ENCODE results near the gene SRRM1. TPM values are rescaled to one million over a fixed set of nuclear protein-coding genes. Genes with fewer than 3 reads are reported as not detected.

SRRM1 gene
- total RNA-seq, 1 experiment from 2014 or later = 124 TPM

DNA sequence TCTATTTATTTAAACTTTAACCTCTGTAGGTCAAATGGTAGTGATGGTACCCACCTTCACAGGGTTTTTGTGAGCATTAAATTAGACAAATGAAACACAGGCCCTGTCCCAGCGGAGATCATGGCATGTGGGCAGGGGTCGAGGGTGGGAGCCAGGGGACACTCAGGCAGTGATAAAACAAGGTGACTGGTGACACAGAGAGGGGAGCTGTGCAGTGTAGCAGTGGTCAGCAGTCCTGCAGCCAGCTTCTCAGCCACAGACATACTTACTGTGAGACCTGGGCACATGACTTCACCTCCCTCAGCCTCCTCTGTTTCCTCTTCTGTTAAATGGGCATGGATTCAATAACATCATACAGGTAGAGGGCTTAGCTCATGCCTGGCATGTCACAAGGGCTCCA, 44.9 kb downstream of the SRRM1 start:
- H3K27ac ChIP-seq = no peak overlapping the region
- H3K4me2 ChIP-seq = no peak overlapping the region
- H3K4me1 ChIP-seq (replicated peaks; ENCODE audit: insufficient read depth) = peaks cover 10% of the 10 kb centered on the region
- no peaks in the 10 kb centered on the region for H3K27me3 ChIP-seq (ENCODE audit: insufficient read depth, low read depth)
- BruUV-seq (replicated peaks) = no TSS peak
- no peak for DNase-seq
- H4K20me1 ChIP-seq (ENCODE audit: insufficient read depth) = no peaks in the 10 kb centered on the region
- peaks cover 10% of the 10 kb centered on the region for H3F3A ChIP-seq (ENCODE audit: insufficient read depth, low read depth)
- H3K9me3 ChIP-seq (ENCODE audit: insufficient read depth, low read depth) = no peaks in the 10 kb centered on the region
- H3K9me2 ChIP-seq (ENCODE audit: insufficient read depth) = no peaks in the 10 kb centered on the region
- intact Hi-C loops (cut with micrococcal nuclease; ENCODE audit: unreplicated experiment) = loop anchor here (1.0 to 2.0 kb wide), 3 partner anchors 37 to 143 kb away; partner anchors contain the start of gene CLIC4
- ChIA-PET POLR2A (ENCODE audit: unreplicated experiment) (interaction anchor here (0.6 to 1.2 kb wide), 4 partner anchors 23 to 143 kb away, joined by 3 to 8 read pairs (median 6); no protein-coding TSS in a partner anchor), CTCF (interaction anchor here (0.5 to 1.9 kb wide), 8 partner anchors 15 to 404 kb away, joined by 3 to 18 read pairs (median 8); partner anchors contain the start of gene CLIC4)
- H2AFZ ChIP-seq = no peak overlapping the region
- no peaks in the 10 kb centered on the region for H3K79me2 ChIP-seq (ENCODE audit: low read depth)
- H3K4me3 ChIP-seq = no peak overlapping the region
- TF ChIP-seq, protein P1, sequence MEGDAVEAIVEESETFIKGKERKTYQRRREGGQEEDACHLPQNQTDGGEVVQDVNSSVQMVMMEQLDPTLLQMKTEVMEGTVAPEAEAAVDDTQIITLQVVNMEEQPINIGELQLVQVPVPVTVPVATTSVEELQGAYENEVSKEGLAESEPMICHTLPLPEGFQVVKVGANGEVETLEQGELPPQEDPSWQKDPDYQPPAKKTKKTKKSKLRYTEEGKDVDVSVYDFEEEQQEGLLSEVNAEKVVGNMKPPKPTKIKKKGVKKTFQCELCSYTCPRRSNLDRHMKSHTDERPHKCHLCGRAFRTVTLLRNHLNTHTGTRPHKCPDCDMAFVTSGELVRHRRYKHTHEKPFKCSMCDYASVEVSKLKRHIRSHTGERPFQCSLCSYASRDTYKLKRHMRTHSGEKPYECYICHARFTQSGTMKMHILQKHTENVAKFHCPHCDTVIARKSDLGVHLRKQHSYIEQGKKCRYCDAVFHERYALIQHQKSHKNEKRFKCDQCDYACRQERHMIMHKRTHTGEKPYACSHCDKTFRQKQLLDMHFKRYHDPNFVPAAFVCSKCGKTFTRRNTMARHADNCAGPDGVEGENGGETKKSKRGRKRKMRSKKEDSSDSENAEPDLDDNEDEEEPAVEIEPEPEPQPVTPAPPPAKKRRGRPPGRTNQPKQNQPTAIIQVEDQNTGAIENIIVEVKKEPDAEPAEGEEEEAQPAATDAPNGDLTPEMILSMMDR (conservative IDR thresholded peaks at IDR 0.05) = no peak
- no peak for TF ChIP-seq EZH2 (IDR thresholded peaks at IDR 0.05; ENCODE audit: low read depth)
- no peaks in the 10 kb centered on the region for H3K36me3 ChIP-seq (ENCODE audit: low read depth)

- Histone ChIP-seq H3K9me2 (ENCODE audit: insufficient read depth) (no peaks in the 10 kb centered on the region), H2AFZ (no peak overlapping the region), H3K9me3 (ENCODE audit: insufficient read depth, low read depth) (no peaks in the 10 kb centered on the region), H3K4me3 (no peak overlapping the region), H3K36me3 (ENCODE audit: low read depth) (no peaks in the 10 kb centered on the region), H4K20me1 (ENCODE audit: insufficient read depth) (no peaks in the 10 kb centered on the region), H3K79me2 (ENCODE audit: low read depth) (no peaks in the 10 kb centered on the region), H3F3A (ENCODE audit: insufficient read depth, low read depth) (peaks cover 6% of the 10 kb centered on the region), H3K4me2 (0 out of 2 replicates have a peak overlapping the region, but pooled peaks have one; percentile 18), H3K27me3 (ENCODE audit: insufficient read depth, low read depth) (no peaks in the 10 kb centered on the region), H3K27ac (no peak overlapping the region), H3K4me1 (replicated peaks; ENCODE audit: insufficient read depth) (peaks cover 6% of the 10 kb centered on the region; the same call in 1 of the 2 replicates)
- TF ChIP-seq, protein P1 (conservative IDR thresholded peaks at IDR 0.05) = peak; percentile 74
- no peak for TF ChIP-seq EZH2 (IDR thresholded peaks at IDR 0.05; ENCODE audit: low read depth)
- ChIA-PET POLR2A (ENCODE audit: unreplicated experiment) (interaction anchor here (0.6 to 1.2 kb wide), 6 partner anchors 22 to 273 kb away, joined by 3 to 8 read pairs (median 4); partner anchors contain the start of gene NIPAL3), CTCF (interaction anchor here (0.5 to 1.9 kb wide), 9 partner anchors 34 to 403 kb away, joined by 3 to 13 read pairs (median 8); partner anchors contain the start of gene CLIC4)
- intact Hi-C loops (cut with micrococcal nuclease; ENCODE audit: unreplicated experiment) = loop anchor here (1.0 to 2.0 kb wide), 3 partner anchors 37 to 142 kb away; partner anchors contain the start of gene CLIC4
- DNase-seq = peak in 1 of 2 experiments; percentile 66
- BruUV-seq (replicated peaks) = no TSS peak
These were observed 45.6 kb downstream of the SRRM1 start for GRCh38 chr1:24688621-24689195.

DNA sequence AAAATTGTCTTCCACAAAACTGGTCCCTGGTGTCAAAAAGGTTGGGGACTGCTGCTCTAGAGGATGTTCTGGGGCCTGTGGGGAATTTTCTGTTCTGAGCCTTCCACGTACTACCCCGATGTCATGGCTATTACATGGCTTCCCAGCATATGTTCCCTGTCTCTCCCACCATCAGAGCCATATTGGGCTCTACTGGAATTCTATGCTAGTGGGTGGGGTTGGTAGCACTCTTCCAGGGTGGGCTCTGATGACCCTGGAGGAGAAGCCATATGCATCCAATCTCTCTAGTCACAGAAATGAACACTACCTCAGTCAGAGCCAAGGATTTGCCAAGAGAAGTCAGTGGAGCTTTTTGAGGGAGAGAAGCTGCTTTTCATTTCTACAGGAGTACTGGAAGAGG, 47.9 kb downstream of the SRRM1 start:
- H3K4me2 ChIP-seq = no peak overlapping the region
- H3K4me3 ChIP-seq = no peak overlapping the region
- H4K20me1 ChIP-seq (ENCODE audit: insufficient read depth) = no peaks in the 10 kb centered on the region
- TF ChIP-seq, protein P1 (conservative IDR thresholded peaks at IDR 0.05) = no peak
- no peak for TF ChIP-seq EZH2 (IDR thresholded peaks at IDR 0.05; ENCODE audit: low read depth)
- no peak overlapping the region for H3K27ac ChIP-seq
- H3K36me3 ChIP-seq (ENCODE audit: low read depth) = no peaks in the 10 kb centered on the region
- no peak overlapping the region for H2AFZ ChIP-seq
- BruUV-seq (replicated peaks) = no TSS peak
- no peak for DNase-seq
- no peaks in the 10 kb centered on the region for H3K4me1 ChIP-seq (replicated peaks; ENCODE audit: insufficient read depth)
- ChIA-PET POLR2A (ENCODE audit: unreplicated experiment) (no interaction called here), CTCF (no interaction called here)
- intact Hi-C loops (cut with micrococcal nuclease; ENCODE audit: unreplicated experiment) = no loop called here
- H3K9me3 ChIP-seq (ENCODE audit: insufficient read depth, low read depth) = no peaks in the 10 kb centered on the region
- H3K79me2 ChIP-seq (ENCODE audit: low read depth) = no peaks in the 10 kb centered on the region
- H3K27me3 ChIP-seq (ENCODE audit: insufficient read depth, low read depth) = no peaks in the 10 kb centered on the region
- H3F3A ChIP-seq (ENCODE audit: insufficient read depth, low read depth) = no peaks in the 10 kb centered on the region
- H3K9me2 ChIP-seq (ENCODE audit: insufficient read depth) = no peaks in the 10 kb centered on the region
